Breast epithelium (tissue), 3 donors: ENCODE data around the gene GPR27.

ENCODE experiments used
- CTCF ChIP-seq, 3 donors: fragments of 450-650 bp; IDR thresholded peaks; one replicate each; pipeline ENCODE4 v1.5.1; 2016 to 2017; ENCODE audit warnings: antibody characterized with exemption in 3 of 3, mild to moderate bottlenecking in 3 of 3, moderate library complexity in 3 of 3
- POLR2A ChIP-seq: fragments of 450-650 bp; IDR thresholded peaks from one replicate; pipeline ENCODE4 v1.6.1; 2016; ENCODE audit warnings: antibody characterized with exemption, mild to moderate bottlenecking, moderate library complexity
- POLR2AphosphoS5 ChIP-seq, 3 donors: sonication (generic); formaldehyde crosslinking; IDR thresholded peaks; one replicate each; pipeline ENCODE4 v1.6.1; 2017; ENCODE audit warnings: antibody characterized with exemption in 3 of 3

- TF ChIP-seq POLR2A (no peak), CTCF (IDR thresholded peaks at IDR 0.05) (no peak), POLR2AphosphoS5 (IDR thresholded peaks at IDR 0.05) (no peak)
Measured at GRCh38 chr3:71789922-71790321, 36.3 kb downstream of the GPR27 start.
